GM21619 (cell line): ENCODE results near the gene TEF.

Experiments used
- ATAC-seq: cut with Tn5 transposase; IDR thresholded peaks from one replicate; pipeline ENCODE4 v1.9.1; 2021; ENCODE audit not compliant: unreplicated experiment

TEF gene, protein sequence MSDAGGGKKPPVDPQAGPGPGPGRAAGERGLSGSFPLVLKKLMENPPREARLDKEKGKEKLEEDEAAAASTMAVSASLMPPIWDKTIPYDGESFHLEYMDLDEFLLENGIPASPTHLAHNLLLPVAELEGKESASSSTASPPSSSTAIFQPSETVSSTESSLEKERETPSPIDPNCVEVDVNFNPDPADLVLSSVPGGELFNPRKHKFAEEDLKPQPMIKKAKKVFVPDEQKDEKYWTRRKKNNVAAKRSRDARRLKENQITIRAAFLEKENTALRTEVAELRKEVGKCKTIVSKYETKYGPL

DNA sequence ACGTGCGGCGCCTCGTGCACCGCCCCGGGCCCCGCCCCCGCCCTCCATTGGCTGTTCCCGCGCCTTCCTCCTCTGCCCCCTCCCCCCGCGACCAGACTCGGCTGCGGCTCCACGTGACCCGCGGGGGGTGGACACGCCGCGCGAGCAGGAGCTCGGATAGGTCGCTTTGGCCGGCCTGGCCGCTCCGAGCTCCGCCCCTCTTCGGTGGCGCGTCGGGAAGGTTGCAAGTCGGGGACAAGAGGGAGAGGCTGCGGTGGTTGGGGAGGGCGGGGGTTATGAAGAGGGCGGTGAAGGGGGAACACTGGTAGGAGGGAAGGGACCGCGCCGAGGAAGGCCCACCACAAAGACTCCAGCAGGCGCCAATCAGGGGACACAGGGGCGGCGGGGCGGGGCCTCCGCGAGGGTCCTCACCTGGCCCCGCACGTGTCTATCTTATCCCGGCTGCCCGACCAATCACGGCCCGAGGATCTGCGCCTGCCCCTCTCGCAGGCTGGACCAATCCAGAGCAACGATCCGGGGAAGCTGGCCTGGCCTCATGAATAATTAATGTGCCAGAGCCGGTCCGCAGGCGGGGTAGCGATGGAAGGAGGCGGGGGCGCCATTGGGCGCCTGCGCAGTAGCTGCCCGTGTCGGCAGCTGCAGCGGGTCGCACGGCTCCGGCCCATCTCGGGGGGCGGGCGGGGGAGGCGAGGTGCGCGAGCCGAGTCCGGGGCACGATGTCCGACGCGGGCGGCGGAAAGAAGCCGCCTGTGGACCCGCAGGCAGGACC, at the start of gene TEF:
Gene TEF, plus strand, starts transcription at position 614 of the 769 bp plus-strand sequence. Its CDS starts 103 bp downstream, at position 717.
- ATAC-seq: peak; percentile 81

GRCh38 chr22:41332217-41332939, 49.4 kb upstream of the TEF start:
- no peak for ATAC-seq

DNA sequence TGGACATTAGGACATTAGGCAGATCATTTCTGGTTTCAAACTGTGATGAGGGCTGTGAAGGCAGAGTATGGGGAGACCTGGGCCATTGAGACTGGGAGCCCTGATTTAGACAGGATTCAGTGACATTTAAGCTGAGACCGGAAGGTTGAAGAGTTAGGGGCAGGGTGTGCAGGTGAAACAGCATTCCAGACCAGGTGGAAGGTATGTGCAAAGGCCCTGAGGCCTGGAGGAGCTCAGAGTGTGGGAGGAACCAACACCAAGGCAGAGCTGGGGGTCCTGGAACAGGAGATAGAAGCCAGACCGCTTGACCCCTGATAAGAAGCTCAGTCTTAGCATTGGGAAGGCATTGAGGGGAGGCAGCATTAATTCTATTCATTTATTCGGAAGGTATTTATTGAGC, 47.9 kb upstream of the TEF start:
- no peak for ATAC-seq

DNA sequence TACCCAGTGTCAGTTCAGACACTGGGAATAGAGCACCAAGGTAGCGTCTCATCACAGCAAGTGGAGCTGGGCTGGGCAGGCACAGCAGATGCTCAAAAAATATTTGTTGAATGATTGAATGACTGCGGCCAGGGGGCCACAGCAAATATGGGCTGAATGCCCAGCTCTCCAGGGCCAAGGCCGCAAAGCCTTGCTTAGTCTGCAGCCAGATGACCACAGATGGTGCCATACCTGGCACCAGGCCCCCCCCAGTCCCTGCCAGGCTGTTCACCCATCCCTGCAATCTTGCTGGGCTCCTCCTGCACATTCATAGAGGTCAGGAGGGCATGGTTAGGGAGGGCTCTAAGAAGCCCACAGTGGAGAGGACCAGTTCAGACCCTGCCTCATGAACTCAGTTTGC, 47.5 kb upstream of the TEF start:
- ATAC-seq: no peak

DNA sequence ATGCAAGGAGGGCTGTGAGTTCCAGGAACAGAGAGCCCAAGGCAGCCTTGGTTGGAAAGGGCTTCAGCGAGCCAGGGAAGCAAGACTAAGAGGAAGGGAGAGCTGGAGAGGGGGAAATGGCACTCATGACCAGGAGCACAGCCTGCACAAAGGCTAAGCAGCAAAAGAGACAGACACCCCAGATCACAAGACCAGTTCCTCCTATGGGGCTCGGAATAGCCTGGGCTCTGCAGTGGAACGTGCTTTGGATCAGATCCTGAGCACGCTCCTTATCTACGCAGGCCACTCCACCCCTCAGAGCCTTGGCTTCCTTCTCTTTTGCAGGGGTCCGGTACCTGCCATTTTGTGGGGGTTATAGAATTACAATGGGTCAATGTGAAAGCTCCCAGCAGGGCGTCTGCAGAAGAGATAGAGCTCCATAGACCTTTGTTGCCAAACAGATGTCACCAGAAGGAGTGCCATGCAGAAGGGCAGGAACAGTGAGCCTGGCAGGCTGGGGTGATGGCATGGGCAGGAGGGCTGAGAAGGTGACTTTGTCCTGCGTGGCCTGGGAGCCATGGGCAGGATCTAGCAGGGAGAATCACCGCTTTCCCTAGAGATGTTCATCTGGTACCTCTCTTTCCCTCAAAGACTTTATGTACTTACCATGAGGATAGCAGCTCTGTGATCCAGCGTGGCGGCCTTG, 46.6 kb upstream of the TEF start:
- no peak for ATAC-seq

- no peak for ATAC-seq
Observed at GRCh38 chr22:41338614-41339212, 43.0 kb upstream of the TEF start.

GRCh38 chr22:41339823-41340222, 41.9 kb upstream of the TEF start:
- ATAC-seq: no peak

GRCh38 chr22:41340357-41340756, 41.4 kb upstream of the TEF start:
- ATAC-seq: no peak

DNA sequence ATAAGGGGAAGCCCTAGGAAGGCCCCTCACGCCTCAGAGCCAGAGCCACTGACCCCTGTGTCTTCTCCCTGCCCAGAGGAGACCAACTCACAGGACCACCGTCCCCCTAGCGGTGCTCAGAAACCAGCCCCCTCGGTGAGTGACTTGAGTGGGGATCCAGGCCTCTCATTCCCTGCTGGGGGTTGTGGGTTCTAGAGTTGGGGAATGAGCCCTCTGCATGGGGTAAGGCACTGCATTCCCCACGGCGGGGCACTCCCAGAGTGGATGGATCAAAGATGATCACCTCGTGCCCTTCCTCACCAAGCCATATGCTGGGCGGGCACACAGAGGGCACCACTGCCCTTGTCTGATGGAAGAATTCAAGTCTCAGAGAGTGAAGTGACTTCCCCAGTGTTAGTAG, 40.7 kb upstream of the TEF start:
- ATAC-seq: no peak

DNA sequence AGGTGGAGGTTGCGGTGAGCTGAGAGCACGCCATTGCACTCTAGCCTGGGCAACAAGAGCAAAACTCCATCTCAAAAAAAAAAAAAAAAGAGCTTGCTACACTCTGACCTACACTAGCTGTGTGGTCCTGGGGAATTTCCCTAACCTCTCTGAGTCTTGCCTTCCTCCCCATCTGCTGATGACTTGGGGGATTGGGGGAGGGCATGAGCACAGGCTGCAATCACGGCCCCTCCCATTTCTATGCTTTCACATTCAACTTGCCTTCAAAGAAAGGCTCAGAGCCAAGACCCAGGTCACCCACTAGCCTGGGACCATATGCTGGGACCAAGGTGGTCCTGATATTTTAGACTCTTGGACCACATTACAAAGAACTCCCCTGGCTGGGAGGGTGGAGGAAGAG, 39.8 kb upstream of the TEF start:
- ATAC-seq: no peak

DNA sequence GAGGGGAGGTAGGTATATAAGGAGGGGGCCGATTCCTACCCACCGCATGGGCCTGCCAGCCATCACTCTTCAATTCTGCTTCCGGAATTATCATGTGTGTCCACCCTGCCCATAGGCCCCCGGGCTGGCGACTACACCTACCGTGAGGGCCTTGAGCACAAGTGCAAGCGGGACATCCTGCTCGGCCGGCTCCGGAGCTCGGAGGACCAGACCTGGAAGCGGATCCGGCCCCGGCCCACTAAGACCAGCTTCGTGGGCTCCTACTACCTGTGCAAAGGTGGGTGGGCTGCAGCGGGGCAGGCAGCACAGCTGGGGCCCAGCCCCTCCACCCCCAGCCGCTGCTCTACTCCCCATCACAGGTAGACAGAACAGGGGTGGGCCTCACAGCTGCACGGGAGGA, 38.4 kb upstream of the TEF start:
- no peak for ATAC-seq

GRCh38 chr22:41343717-41344116, 38.0 kb upstream of the TEF start:
- ATAC-seq: no peak

- no peak for ATAC-seq
Observed at GRCh38 chr22:41344189-41344788, 37.5 kb upstream of the TEF start.

DNA sequence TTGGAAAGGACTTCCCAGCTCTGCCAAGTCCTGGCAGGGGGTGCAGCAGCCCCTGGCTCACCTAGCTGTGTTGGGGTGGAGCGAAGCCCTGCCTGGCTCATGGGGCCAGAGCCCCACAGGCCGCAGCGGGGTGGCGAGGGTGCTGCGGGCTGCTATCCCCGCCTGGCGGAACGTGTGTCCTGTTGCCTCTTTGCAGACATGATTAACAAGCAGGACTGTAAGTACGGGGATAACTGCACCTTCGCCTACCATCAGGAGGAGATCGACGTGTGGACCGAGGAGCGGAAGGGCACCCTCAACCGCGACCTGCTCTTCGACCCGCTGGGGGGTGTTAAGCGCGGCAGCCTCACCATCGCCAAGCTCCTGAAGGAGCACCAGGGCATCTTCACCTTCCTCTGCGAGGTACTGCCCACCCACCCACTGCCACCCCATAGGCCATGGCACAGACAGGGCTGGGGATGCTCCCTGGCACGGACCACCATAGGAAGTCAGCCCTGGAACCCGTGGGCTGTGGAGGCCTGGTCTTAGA, 35.9 kb upstream of the TEF start:
- ATAC-seq: no peak

GRCh38 chr22:41347066-41347859, 34.5 kb upstream of the TEF start:
- ATAC-seq: no peak

DNA sequence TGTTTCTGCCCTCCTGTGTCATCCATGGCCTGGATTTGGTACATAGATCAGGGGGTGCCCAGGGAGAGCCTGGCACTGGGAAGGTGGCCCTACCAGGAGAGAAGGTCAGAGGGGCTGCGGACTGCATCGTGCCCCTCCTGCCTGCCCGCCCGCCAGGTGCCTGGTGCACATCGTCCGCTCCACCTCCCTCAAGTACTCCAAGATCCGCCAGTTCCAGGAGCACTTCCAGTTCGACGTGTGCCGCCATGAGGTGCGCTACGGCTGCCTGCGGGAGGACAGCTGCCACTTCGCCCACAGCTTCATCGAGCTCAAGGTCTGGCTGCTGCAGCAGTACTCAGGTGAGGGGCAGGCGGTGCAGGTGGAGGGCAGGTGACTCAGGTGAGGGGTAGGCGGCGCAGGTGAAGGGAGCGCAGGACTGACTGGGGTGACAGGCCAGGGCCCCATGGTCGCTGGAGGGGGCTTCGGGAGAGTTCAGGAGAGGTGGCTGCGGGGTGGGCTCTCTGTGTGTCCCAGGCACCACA, 32.7 kb upstream of the TEF start:
- no peak for ATAC-seq

- no peak for ATAC-seq
Observed at GRCh38 chr22:41350087-41350486, 31.7 kb upstream of the TEF start.

DNA sequence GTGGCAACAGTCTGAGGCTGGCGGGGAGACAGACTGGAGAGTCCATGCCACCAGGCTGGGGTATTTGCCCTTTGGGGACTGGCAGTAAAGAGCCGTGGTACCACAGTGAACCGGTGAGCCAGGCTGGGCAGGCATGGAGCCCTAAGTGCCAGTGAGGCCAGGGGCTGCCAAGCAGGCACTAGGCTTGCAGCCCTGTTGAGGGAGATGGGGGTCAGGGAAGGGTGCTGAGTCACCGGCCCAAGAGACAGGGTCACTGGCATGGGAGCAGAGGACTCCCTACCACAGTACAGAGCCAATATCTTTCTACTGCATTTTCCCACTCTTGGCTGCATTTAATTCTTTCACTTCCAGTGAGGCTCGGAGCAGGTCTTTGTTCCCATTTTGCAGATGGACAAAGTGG, 30.7 kb upstream of the TEF start:
- ATAC-seq: no peak

DNA sequence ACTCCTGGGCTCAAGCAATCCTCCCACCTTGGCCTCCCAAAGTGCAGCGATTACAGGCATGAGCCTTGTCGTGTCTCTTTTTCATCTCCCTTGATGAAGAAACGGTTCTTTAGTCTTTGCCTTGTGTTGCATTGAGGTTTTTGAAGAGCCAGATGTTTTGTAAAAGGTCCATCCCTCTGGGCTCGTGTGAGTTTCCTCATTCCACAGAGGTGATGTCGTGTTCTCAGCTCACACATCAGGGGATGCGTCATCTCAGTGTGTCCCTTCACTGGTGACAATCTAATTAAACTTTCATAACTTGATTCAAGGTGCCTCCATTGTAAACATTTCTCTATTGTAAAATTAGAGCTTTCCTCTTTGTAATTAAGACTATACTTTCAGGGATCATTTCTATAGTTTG, 29.7 kb upstream of the TEF start:
- ATAC-seq: no peak
